MCF 10A (cell line): ENCODE measurements around the gene RAB1B. TPM values are rescaled to one million over a fixed set of nuclear protein-coding genes. Genes with fewer than 3 reads are reported as not detected.

Experiments
- BruUV-seq: library from RNA; stranded (reverse); fragments of 400-500 nt; replicated peaks from 2 replicates; lab custom pipeline; 2021; lab: Mats Ljungman, UMichigan
- CTCF ChIA-PET: fragments of 300-600 bp; sonication (Branson Sonifier 250); formaldehyde crosslinking; extraction: SDS; loops from one replicate; lab custom pipeline; 2021; ENCODE audit warnings: antibody characterized with exemption, inconsistent platforms; lab: Yijun Ruan, JAX
- POLR2A ChIA-PET: fragments of 300-600, 350-650 bp; sonication (Branson Sonifier 250); formaldehyde crosslinking; extraction: SDS; loops from one replicate; lab custom pipeline; 2020; ENCODE audit warnings: antibody characterized with exemption, inconsistent platforms; lab: Yijun Ruan, JAX
- DNase-seq: peaks from one replicate; pipeline ENCODE4 v3.0.0-alpha.2; 2018; ENCODE audit not compliant: unreplicated experiment
- H3K27ac Mint-ChIP-seq: one replicate; pipeline ENCODE4 v1.8.0; 2022; ENCODE audit warnings: mild to moderate bottlenecking, low read depth, mixed read lengths; ENCODE audit not compliant: unreplicated experiment
- H3K27me3 Mint-ChIP-seq: one replicate; pipeline ENCODE4 v1.8.0; 2022; ENCODE audit warnings: mixed read lengths; ENCODE audit not compliant: insufficient read depth, unreplicated experiment
- H3K36me3 Mint-ChIP-seq: one replicate; pipeline ENCODE4 v1.8.0; 2022; ENCODE audit warnings: mild to moderate bottlenecking, moderate library complexity, mixed read lengths; ENCODE audit not compliant: insufficient read depth, unreplicated experiment
- H3K4me1 Mint-ChIP-seq: one replicate; pipeline ENCODE4 v1.8.0; 2022; ENCODE audit warnings: mixed read lengths; ENCODE audit not compliant: insufficient read depth, unreplicated experiment
- H3K4me3 Mint-ChIP-seq: one replicate; pipeline ENCODE4 v1.8.0; 2022; ENCODE audit warnings: mild to moderate bottlenecking, moderate library complexity, mixed read lengths; ENCODE audit not compliant: unreplicated experiment
- H3K9me3 Mint-ChIP-seq: one replicate; pipeline ENCODE4 v1.8.0; 2022; ENCODE audit warnings: mixed read lengths; ENCODE audit not compliant: unreplicated experiment
- intact Hi-C: fragments of 100-400 bp; cut with micrococcal nuclease; formaldehyde crosslinking; loops from 2 replicates; pipeline ENCODE4 v1.14.1; 2022
- total RNA-seq: library from RNA; stranded (reverse); gene quantifications from 2 replicates; pipeline ENCODE4 v1.2.3, GENCODE V29; 2022
- TF ChIP-seq, protein P1 (sequence below): fragments of 200-600 bp; IDR thresholded peaks from one replicate; pipeline ENCODE4 v1.8.0; 2022; ENCODE audit warnings: antibody characterized with exemption, mild to moderate bottlenecking; ENCODE audit not compliant: unreplicated experiment

The RAB1B gene
- total RNA-seq, 1 experiment from 2014 or later = 87.0 TPM

DNA sequence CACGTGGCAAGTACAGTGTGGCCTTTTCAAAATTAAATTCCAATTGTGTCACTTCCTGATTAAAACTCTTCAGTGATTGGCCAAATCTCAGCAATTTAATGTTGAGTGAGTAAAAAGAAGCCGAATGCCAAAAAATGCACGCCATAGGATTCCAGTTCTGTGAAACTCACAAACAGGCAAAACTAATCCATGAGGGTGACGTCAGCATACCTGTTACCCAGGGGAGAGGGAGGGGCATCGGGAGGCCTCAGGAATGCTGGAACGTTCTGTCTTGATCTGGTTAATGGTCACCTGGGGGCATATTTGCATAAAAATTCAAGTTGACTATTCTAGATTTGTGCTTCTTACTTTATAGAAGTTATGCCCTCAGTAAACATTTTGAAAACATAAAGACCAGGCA lies 39.9 kb upstream of the RAB1B start:
- CTCF ChIA-PET = interaction anchor here (0.8 kb wide), 1 partner anchor 30 kb away, joined by 5 read pairs; no protein-coding TSS in a partner anchor
- no peak for DNase-seq
- TF ChIP-seq, protein P1, sequence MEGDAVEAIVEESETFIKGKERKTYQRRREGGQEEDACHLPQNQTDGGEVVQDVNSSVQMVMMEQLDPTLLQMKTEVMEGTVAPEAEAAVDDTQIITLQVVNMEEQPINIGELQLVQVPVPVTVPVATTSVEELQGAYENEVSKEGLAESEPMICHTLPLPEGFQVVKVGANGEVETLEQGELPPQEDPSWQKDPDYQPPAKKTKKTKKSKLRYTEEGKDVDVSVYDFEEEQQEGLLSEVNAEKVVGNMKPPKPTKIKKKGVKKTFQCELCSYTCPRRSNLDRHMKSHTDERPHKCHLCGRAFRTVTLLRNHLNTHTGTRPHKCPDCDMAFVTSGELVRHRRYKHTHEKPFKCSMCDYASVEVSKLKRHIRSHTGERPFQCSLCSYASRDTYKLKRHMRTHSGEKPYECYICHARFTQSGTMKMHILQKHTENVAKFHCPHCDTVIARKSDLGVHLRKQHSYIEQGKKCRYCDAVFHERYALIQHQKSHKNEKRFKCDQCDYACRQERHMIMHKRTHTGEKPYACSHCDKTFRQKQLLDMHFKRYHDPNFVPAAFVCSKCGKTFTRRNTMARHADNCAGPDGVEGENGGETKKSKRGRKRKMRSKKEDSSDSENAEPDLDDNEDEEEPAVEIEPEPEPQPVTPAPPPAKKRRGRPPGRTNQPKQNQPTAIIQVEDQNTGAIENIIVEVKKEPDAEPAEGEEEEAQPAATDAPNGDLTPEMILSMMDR = no peak
- H3K9me3 Mint-ChIP-seq = no peaks in the 10 kb centered on the region
- intact Hi-C loops = no loop called here
- H3K4me1 Mint-ChIP-seq = no peaks in the 10 kb centered on the region
- H3K27me3 Mint-ChIP-seq = no peaks in the 10 kb centered on the region
- peaks cover 20% of the 10 kb centered on the region for H3K36me3 Mint-ChIP-seq
- H3K4me3 Mint-ChIP-seq = no peak overlapping the region
- peak overlapping the region; percentile 18 for H3K27ac Mint-ChIP-seq
- POLR2A ChIA-PET = no interaction called here
- no TSS peak for BruUV-seq

- no TSS peak for BruUV-seq
- CTCF ChIA-PET = interaction anchor here (0.7 kb wide), 1 partner anchor 238 kb away, joined by 3 read pairs; no protein-coding TSS in a partner anchor
- Mint-ChIP-seq H3K36me3 (peaks cover 34% of the 10 kb centered on the region), H3K4me3 (no peak overlapping the region), H3K4me1 (no peaks in the 10 kb centered on the region), H3K27ac (peak overlapping the region; percentile 8), H3K27me3 (no peaks in the 10 kb centered on the region), H3K9me3 (no peaks in the 10 kb centered on the region)
- TF ChIP-seq, protein P1 = no peak
- POLR2A ChIA-PET = interaction anchor here (1.0 kb wide), 1 partner anchor 16 kb away, joined by 4 read pairs; no protein-coding TSS in a partner anchor
- DNase-seq = no peak
- intact Hi-C loops = no loop called here
Observed at GRCh38 chr11:66230156-66230555, 38.3 kb upstream of the RAB1B start.

DNA sequence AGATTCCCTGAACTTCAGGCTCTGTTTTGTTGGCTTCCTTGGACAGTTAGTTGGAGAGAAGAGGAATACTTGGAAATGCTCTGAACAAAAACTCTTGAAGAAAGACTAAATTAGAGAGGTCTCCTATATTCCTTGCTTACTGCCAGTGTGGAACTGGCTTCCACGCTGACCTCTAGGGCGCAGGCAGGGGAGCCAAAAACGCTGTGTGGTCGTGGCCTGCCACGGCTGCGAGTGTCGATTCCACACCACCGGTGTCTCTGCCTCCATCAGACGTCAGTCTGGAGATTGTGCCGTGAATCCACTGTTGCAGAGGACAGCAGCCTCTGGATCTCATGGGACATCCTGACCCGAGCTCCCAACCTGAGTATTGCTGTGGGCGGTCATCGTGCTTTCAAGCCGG lies 37.5 kb upstream of the RAB1B start:
- intact Hi-C loops = no loop called here
- Mint-ChIP-seq H3K36me3 (peaks cover 42% of the 10 kb centered on the region), H3K27me3 (no peaks in the 10 kb centered on the region), H3K4me1 (no peaks in the 10 kb centered on the region), H3K4me3 (no peak overlapping the region), H3K9me3 (no peaks in the 10 kb centered on the region), H3K27ac (no peak overlapping the region)
- TF ChIP-seq, protein P1 = no peak
- BruUV-seq = no TSS peak
- POLR2A ChIA-PET = interaction anchor here (1.0 kb wide), 1 partner anchor 15 kb away, joined by 4 read pairs; no protein-coding TSS in a partner anchor
- no peak for DNase-seq
- CTCF ChIA-PET = interaction anchor here (0.7 kb wide), 1 partner anchor 8 kb away, joined by 3 read pairs; no protein-coding TSS in a partner anchor

- ChIA-PET CTCF (no interaction called here), POLR2A (no interaction called here)
- DNase-seq = no peak
- H3K27me3 Mint-ChIP-seq = no peaks in the 10 kb centered on the region
- TF ChIP-seq, protein P1 = no peak
- intact Hi-C loops = no loop called here
- H3K27ac Mint-ChIP-seq = no peak overlapping the region
- no peaks in the 10 kb centered on the region for H3K9me3 Mint-ChIP-seq
- BruUV-seq = no TSS peak
- H3K4me1 Mint-ChIP-seq = no peaks in the 10 kb centered on the region
- H3K36me3 Mint-ChIP-seq = peaks cover 47% of the 10 kb centered on the region
- H3K4me3 Mint-ChIP-seq = no peak overlapping the region
Observed at GRCh38 chr11:66231561-66231960, 36.9 kb upstream of the RAB1B start.
